GM18507 (cell line): Measurements from ENCODE around the gene PARP1.
"Not testable (repeated sequence)": the region's sequence is repeated elsewhere in the genome, so short reads cannot be mapped to it uniquely, and the experiment has no call there.

Source experiments
- DNase-seq: peaks from one replicate; pipeline ENCODE4 v3.0.0; 2011; ENCODE audit warnings: low read depth; ENCODE audit not compliant: insufficient read length; ENCODE audit errors: extremely low spot score
- FAIRE-seq: peaks from 2 replicates; lab custom pipeline; 2011; peaks lifted over from hg19 to GRCh38; lab: Jason Lieb, UNC

PARP1 gene

DNA sequence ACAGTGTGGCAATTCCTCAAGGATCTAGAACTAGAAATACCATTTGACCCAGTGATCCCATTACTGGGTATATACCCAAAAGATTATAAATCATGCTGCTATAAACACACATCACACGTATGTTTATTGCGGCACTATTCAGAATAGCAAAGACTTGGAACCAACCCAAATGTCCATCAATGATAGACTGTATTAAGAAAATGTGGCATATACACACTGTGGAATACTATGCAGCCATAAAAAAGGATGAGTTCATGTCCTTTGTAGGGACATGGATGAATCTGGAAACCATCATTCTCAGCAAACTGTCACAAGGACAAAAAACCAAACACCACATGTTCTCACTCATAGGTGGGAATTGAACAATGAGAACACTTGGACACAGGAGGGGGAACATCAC lies 24.0 kb upstream of the PARP1 start:
- not testable (repeated sequence) for DNase-seq, FAIRE-seq

DNA sequence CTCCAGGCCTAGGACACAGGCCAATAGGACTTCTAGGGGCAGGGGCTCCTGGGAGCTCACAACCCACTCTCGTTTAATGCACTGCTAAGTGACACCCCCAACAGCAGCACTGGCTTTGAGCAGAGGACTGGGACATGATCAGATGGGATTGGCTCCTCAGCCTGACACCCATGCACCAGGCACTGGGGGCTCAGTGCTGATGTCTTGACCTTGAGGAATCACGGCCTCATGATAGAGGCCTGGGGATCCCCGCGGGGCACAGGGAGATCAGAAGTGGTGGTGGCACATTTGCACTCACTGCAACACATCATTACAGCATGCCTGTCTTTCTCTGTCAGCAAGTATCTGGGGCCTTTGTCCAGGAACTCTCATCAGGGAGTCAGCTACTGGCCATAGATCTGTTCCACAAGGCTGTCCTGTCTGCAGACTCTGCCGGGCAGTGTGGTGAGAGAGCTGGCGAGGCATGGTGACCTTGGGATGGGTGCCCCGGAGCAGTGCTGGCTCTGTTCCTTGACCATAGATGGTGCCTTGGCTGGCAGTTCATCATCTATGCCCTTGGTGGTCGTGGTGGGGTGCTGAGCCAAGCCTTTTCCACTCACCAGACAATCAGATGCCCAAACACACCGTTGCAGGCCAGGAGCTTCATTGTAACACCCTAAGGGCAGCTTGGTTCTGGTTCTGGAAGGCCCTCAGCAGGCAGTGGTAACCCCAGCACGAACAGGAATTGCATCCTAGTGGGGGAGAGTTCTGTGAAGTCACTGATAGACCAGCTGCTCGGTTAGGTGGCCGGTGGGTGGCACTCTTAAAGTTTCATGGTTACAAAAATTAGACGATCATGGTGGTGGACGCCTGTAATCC lies 22.2 kb upstream of the PARP1 start:
- FAIRE-seq (no peak), DNase-seq (no peak)

DNA sequence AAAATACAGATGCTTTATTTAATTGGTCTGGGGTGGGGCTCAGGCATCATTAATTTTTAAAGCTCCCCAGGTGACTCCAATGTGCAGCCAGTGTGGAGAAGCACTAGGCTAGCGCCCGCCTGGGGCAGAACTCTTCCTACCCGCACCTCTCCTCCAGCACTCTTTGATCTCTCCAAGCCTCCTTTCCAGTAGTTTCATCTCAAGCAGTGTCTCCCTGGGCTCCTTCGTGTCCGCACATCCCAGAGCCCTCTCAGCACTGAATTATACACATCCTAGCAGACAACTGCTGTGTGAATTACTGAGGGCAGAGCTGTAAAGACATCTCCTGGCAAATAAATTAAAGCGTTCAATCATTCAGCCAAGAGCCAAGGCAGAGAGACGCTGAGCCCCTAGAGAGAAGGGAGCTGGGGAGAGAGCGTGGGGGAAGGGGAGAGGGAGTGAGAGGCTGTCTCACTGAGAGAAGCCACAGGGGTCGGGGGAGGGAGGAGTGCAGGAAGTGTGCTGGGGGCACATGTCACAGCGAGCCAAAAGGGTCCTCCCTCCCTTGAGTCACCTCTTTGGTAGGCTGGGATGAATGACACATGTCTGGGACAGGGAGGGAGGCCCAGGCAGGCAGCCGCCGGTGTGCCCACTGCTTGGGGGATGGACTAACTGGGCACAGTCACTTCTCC lies 21.0 kb upstream of the PARP1 start:
- FAIRE-seq, result no peak
- no peak for DNase-seq

DNA sequence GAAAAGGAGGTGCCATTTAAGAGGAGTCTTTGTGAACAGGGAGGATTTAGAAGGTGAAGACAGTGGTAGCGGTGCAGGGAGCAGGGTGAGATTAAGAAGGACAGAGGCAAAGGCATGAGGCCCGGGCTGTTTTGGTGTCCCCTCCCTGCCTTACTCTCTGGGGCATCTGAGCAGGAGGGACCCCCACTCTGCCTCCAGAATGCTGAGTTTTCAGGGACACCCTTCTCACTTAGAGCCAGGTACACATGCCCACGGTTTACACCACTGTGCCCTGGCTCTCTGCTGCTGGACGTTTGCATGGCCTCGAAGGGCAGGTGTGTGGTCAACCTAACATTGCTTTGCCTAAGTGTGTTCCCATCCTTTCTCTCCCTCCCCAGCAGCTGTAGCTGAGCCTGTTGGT lies 20.5 kb upstream of the PARP1 start:
- DNase-seq (no peak), FAIRE-seq (no peak)

DNA sequence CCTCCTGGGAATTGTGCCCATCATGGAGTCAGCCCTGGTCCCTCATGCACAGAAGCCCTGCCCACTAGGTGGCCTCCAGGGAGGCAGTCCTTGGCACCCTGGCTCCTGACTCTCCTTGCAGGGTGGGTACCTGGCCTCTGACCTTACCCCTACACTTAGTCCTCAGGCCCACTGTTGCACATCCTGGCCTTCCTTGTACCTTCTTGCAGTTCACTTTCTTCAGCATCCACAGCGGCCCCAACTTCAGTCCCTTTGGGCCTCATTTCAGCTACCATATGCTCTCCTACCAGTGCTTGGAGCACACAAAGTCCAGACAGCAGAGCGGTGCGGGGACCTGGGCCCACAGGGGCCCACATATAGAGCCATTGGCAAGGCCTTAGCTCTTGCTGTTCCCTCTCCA lies 19.2 kb upstream of the PARP1 start:
- FAIRE-seq (no peak), DNase-seq (no peak)

DNA sequence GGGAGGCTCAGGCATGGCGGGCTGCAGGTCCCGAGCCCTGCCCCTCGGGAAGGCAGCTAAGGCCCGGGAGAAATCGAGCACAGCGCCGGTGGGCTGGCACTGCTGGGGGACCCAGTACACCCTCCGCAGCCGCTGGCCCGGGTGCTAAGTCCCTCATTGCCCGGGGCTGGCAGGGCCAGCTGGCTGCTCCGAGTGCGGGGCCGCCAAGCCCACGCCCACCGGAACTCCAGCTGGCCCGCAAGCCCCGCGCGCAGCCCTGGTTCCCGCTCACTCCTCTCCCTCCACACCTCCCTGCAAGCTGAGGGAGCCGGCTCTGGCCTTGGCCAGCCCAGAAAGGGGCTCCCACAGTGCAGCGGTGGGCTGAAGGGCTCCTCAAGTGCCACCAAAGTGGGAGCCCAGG lies 18.5 kb upstream of the PARP1 start:
- not testable (repeated sequence) for DNase-seq, FAIRE-seq

DNA sequence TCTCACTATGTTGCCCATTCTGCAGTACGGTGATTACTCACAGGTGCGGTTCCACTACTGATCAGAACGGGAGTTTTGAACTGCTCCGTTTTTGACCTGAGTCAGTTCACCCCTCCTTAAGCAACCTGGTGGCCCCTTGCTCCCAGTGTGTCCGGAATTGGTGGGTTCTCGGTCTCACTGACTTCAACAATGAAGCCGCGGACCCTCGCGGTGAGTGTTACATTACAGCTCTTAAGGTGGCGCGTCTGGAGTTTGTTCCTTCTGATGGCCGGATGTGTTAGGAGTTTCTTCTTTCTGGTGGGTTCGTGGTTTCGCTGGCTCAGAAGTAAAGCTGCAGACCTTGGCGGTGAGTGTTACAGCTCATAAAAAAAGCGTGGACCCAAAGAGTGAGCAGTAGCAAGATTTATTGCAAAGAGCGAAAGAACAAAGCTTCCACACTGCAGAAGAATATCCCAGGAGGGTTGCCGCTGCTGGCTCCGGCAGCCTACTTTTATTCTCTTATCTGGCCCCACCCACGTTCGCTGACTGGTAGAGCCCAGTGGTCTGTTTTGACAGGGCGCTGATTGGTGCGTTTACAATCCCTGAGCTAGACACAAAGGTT lies 17.6 kb upstream of the PARP1 start:
- FAIRE-seq, result no peak
- no peak for DNase-seq

DNA sequence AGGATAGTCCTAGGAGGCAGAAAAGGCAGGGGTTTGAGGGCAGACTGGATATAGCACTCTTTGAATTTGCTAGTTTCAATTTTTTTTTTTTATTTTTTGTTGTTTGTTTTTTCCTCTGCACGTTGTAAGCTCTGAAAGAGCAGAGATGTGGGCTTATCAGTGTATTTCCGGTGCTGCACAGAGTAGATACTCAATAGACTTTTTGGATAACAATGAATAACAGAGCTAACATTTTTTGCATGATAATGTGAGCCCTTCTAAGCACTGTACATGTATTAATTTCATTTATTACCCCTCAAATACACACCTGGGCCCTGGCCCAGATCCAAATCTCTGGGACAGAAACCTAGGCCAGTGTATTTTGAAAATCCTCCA lies 17.1 kb upstream of the PARP1 start:
- no peak for DNase-seq
- no peak for FAIRE-seq

DNA sequence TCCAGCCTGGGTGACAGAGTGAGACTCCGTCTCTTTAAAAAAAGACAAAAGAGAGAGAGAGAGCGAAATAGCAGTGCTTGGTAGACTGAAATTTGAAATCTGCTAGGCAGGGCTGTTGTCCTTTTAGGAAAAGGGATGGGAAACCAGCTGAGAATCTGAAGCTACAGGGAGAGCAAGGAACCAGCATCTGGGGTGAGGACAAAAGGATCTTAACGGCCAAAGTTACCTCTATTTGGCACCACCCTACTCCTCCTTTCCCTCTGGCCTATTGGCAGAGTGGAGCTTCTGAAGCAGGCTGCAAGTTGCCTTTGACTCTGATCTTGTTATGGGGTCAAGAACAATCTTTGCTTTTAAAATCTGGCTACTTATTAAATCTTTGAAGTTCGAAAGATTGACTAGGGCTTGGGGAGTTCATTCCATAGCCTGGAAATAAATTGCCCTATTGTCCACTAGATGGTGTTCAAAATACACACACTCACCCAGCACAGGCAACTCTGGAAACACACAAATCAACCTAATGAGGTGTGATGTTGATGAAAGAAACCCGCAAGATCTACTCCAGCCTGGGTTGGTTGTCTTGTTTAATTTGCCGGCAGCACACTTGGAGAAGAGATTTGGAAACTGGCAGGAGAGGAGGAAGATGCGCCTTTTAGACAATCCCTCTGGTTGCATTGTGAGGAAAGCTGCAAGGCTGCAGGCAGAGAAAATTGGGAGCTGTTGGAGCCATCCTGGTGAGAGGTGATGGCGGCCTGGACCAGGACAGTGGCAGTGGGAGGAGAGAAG lies 16.5 kb upstream of the PARP1 start:
- DNase-seq, result no peak
- peak; percentile 38 for FAIRE-seq

DNA sequence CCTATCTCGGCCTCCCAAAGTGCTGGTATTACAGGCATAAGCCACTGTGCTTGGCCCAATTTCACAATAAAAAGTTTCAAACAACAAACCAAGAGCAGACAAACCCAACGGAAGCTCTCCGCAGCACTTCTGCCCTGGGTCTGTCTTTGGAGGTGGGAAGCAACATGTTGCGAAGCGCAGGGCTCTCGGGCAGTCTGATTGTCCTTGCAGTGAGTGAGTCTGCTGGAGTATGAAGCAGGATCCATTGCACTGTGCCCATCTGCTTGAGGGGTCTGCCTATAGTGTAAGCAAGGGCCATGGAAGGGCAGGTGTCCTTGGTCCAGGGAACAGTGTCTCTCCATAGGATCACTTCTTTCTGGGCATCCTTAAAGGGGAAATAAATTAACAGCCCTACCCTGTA lies 14.6 kb upstream of the PARP1 start:
- DNase-seq, result no peak
- FAIRE-seq, result no peak

DNA sequence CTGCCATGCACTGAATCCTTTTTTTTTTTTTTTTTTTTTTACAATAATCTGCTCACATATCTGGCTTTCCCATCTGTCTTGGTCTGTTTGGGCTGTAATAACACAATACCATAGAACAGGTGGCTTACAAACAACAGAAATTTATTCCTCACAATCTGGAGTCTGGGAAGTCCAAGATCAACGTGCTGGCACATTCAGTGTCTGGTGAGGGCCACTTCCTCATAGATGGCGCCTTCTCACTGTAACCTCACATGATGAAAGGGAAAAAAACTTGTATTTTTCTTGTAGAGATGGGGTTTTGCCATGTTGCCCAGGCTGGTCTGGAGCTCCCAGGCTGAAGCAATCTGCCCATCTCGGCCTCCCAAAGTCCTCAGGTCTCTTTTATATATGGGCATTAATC lies 13.0 kb upstream of the PARP1 start:
- DNase-seq (no peak), FAIRE-seq (no peak)

DNA sequence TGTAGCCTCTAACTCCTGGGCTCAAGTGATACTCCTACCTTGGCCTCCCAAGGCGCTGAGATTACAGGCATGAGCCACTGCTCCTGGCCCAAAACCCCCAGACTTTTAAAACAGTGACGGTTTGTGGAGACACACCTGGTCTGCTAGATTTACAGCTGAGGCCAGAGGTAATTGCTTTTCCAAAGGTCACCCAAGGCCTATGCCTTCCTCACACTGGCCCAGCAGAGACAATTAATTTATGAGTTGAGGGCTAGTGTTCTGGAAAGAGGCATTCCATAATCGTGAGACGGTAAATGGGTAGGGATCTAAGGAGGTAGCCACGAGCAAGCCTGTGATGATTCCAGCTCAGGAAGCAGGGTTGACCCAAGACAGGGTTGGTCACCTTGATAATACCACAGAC lies 12.4 kb upstream of the PARP1 start:
- no peak for DNase-seq
- FAIRE-seq, result no peak

DNA sequence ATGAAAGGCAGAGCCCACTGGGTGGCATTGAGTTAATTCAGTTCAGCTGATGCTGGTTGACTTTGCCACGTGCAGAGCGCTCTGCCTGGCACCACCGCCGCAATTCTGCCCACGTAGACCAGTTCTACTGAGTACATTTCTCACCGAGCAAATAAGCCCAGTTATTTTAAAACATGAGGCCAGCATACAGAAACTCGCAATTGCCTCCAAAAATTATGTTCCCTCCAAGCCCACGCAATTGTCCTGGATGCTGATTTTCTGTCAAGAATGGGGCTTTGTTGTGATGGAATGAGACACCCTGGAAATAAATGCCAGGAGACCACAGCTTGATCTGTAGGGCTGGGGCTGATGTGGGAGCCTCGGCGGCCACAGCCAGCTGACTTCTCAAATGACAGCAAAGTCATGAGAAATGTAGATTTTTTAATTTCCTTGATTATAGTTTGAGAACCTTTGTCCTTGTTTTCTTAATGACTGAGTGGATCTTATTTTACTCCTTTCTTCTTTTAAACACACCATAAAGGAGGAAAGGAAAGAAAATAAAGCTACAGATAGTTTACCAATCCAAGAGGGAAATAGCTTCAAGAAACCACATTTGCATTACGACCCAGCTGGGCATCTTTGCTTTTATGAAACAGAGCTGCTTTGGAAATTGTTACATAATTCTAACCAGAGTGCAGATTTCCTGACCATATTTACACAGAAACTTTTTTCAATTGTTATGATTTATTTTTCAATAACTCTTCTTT lies 11.6 kb upstream of the PARP1 start:
- DNase-seq (no peak), FAIRE-seq (no peak)

DNA sequence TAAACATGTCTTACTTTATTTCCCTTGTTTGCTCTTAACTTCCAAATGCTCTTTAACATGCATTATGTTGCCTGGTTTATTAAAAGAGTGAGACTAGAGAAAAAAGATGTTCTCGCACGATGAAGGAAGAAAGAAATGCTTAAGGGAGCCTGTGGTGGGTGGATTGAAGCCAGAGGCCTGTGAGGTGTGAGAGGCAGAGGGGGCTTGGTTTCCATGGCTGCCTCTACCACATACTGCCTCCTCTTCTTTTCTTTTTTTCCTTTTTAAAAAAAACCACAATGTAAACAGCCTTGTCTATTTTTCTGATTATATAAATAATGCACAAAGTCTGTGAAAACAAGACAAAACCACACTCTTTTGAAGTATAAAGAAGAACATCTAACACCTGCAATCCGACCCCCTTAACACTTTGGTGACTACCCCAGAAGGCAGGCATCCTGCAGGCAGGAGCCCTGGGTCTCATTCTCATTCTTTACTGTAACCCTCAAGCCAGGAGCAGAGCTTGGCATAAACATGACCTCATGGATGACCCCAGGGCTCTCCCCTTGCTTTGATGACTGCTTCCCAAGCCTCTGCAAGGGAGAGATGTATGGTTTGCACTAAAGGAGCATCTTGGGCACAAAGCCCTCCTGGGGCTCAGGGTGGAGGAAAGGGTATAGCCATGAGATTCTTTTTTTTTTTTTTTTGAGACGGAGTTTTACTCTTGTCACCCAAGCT lies 10.1 kb upstream of the PARP1 start:
- FAIRE-seq, result no peak
- DNase-seq, result no peak

DNA sequence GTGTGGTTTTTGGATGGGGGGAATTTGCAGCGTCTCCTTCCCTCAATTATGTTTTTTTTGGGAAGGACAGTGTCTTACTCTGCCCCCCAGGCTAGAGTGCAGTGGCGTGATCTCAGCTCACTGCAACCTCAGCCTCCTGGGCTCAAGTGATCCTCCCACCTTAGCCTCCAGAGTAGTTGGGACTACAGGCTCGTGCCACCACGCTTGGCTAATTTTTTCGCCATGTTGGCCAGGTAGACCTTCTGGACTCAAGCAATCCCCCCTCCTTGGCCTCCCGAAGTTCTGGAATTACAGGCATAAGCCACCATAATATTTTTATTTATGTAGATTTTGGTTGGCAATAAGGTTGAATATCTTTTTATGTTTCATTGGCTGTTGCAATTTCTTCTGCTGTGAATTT lies 9.5 kb upstream of the PARP1 start:
- no peak for DNase-seq
- no peak for FAIRE-seq

DNA sequence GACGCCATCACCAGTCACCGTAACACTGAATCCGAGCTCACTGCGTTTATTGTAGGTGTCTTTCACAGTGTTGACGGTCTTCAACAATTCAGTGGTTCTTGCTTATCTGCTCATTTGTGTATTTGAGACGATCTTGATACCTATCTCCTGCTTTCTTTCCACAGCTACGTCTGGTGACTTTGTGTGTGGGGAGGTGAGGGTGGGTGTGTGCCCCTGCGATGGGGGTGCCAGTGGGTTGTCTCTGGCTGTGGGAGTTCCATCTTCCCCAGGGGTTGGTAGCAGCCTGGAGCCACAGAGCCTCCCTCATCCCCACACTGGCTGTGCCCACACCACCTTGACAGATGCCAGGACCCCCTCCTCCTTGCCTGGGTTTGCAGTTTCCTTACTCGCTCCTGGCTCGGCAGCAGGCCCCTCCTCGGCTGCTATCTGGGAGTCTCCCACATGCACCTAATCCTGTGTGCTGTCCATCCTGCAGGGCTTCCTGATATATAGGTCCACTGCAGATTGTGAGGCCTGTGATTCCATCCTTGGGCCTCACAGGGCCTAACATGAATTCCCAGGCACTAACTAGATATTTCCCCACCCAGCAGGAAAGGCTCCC lies 6.3 kb upstream of the PARP1 start:
- DNase-seq, result no peak
- no peak for FAIRE-seq

DNA sequence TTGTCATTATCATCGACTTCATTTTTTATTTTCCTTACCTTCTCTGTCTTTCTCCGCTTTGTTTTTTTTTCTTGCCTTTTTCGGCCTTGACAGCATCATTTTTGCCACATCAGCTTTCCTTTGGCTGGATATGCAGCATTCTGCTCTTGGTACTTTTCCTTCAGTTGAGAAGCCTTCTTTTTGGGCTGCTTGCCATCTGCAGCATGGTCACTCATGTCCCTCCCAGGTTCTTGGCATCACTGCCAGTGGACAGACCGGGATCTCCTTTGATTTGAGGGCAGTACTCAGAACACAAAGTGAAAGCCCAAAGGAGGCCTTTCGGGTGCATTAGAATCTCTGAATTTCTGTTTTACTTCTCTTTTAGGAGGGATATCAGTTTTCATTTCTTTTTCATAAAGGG lies 3.7 kb upstream of the PARP1 start:
- FAIRE-seq (no peak), DNase-seq (no peak)

DNA sequence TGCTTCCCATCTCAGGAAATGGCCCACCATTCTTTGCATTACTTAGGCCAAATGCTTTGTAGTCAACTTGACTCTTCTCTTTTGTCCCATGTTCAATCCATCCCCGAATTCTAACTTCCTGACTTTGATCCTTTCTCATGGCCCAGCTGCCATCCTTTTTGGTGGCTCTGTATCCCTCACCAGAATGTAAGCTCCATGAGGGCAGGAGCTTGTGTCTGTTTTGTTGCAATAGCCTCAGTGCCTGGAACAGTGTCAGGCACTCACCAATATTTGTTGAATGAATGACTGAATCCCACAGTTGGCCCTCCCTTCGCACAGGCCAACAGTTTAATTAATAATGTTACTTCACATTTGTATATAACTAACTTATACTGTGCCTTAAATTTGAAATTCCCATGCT lies 3.1 kb upstream of the PARP1 start:
- no peak for FAIRE-seq

More for the DNA sequence above, 3.1 kb upstream of the PARP1 start:
- no peak for DNase-seq
